ENCODE data around the gene PTPRN2.
"Not testable (repeated sequence)": the region's sequence is repeated elsewhere in the genome, so short reads cannot be mapped to it uniquely, and the experiment has no call there.

PTPRN2 gene

GRCh38 chr7:158385496-158386354, 201.9 kb downstream of the PTPRN2 start:
- DNase-seq (ENCODE audit: low read depth): not testable (repeated sequence)

GRCh38 chr7:158384746-158385145, 202.9 kb downstream of the PTPRN2 start:
- no peak for DNase-seq (ENCODE audit: low read depth)

- DNase-seq (ENCODE audit: low read depth): no peak
Observed at GRCh38 chr7:158383665-158384064, 204.0 kb downstream of the PTPRN2 start.

DNA sequence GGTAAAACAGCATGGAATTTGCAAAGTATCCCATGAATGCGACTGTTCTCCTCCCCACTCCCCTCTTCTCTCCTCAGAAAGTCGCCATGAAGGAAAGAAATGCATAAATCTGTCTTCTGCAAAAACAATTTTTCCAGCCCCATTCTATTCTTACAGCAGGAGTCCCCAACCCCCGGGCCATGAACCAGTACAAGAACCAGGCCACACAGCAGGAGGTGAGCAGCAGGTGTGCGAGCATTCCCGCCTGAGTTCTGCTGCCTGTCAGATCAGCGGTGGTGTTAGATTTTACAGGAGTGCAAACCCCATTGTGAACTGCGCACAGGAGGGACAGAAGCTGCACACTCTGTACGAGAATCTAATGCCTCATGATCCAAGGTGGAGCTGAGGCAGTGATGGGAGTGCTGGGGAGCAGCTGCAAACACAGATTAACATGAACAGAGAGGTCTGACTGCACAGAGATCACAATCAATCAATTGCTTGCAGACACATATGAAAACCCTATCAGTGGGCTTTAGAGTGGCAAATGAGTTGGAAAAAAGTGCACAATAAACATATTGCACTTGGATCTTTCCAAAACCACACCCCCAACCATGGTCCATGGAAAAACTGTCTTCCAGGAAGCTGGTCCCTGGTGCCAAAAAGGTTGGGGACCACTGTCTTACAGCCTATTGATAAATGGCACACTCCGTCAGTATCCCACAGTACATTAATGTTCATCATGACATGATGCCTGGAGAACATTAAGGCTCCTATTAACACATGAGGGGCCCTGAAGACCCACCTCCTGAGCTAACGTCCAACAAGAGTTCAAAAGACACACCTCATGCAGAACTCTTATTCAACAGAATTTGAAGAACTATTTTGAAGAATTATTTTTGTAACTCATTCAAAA, 205.0 kb downstream of the PTPRN2 start:
- DNase-seq (ENCODE audit: low read depth): no peak

GRCh38 chr7:158381956-158382355, 205.7 kb downstream of the PTPRN2 start:
- DNase-seq (ENCODE audit: low read depth): no peak

- DNase-seq (ENCODE audit: low read depth): no peak
Observed at GRCh38 chr7:158378978-158379377, 208.6 kb downstream of the PTPRN2 start.

DNA sequence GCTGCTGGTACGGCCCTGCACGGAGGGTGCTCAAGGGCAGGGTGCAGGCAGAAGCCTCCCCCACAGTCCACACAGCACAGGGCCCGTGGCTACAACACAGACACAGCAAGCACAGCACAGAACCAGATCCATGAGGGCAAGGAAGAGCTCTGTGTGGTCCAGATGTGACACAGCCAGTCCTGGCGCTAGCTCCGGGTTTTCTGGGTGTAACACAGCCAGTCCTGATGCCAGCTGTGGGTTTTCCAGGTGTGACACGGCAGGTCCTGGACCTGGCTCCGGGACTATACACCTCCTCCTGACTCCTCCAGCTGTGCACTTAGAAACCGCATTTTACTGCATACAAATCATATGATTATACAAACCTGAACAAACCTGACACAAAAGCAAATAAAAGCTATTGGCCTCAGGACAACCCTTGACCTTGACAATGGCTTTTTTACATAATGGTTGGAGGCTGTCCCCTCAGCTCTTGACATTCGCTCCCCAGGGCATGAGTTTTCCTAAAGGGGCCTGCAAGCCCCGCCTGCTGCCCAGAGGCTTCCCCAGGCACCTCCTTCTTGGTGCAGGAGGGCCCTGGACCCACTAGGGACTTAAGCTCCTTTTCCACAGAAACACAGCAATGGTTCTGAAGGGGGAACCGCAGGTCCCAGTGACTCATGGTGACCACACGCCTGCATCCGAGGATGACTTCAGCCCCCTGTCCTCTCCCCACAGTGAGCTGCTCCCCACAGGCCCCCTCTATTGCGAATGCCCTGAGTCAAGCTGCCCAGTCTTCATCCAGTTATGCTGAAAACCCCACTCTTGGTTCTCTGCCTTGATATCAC, 209.6 kb downstream of the PTPRN2 start:
- DNase-seq (ENCODE audit: low read depth): no peak

DNA sequence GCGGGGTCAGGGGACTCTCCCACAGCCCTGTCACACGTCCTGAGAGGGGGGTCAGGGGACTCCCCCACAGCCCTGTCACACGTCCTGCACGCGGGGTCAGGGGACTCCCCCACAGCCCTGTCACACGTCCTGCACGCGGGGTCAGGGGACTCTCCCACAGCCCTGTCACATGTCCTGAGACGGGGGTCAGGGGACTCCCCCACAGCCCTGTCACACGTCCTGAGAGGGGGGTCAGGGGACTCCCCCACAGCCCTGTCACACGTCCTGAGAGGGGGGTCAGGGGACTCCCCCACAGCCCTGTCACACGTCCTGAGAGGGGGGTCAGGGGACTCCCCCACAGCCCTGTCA, 210.8 kb downstream of the PTPRN2 start:
- DNase-seq (ENCODE audit: low read depth): not testable (repeated sequence)

- not testable (repeated sequence) for DNase-seq (ENCODE audit: low read depth)
Observed at GRCh38 chr7:158376146-158376838, 211.3 kb downstream of the PTPRN2 start.

DNA sequence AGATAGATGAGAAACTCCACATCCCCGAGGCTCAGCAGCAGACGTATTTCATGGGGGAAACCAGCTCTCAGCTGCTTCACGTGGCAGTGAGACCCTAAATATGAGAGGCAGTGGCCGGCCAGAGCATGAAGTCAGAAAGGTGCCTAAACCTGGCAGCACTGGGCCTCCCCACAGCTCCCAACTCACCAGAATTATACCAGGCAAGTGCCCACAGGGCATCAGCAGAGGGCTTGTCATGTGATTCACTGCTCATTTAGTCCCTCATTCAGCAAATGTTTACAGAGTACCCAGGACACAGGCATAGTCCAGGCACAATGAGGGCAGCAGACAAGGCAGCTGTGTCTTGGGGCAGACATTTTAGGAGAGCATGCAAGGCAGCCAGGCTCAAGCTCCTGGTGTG, 212.6 kb downstream of the PTPRN2 start:
- no peak for DNase-seq (ENCODE audit: low read depth)

- DNase-seq (ENCODE audit: low read depth): no peak
Observed at GRCh38 chr7:158374586-158374985, 213.0 kb downstream of the PTPRN2 start.

DNA sequence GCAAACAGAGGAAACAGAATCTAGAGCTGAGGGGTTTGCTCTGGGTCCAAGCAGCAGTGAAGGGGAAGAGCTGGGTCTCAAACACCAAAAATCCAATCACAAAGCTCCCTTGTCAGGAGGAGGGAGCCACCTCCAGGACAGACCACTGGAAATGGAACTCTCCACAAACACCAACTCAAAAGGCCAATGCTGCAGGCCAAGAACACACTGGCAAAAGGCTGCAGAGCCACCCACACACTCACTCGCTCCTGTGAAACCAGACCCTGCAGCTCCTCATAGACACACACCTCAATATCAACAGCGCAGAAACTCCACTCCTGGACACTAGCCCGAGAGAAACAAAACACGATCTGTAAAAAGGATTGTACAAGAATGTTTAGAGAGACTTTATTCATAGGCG, 213.5 kb downstream of the PTPRN2 start:
- no peak for DNase-seq (ENCODE audit: low read depth)

DNA sequence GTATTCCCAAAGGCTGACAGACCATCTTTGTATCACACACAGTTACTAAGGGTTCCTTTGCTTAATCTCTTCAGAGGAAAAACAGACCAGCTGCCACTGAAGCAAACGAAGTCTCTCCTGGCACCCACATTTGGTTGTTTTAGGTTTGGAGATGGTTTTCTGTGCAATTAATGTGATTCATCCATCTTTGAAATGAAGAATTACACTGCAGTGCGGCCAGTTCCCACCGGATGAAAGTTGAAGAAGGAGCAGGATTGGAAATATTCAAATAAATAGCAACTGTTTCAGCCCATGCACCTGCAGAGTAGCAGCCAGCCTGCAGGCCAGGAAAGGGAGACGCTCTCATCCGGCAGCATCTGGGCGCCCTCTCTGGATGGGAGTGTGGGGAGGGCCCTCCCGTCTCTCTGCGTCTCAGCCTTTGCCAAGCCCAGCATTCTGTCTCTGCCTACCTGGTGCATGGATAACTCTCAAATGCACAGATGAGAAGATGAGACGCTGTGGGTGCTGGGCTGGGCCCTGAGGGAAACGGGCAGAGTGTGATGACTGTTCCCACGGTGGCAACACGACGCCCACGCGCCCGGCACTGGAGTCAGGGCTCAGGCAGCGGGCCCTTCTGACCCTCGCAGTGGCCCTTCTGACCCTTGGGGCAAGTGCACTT, 214.0 kb downstream of the PTPRN2 start:
- DNase-seq (ENCODE audit: low read depth): no peak

- DNase-seq (ENCODE audit: low read depth): no peak
Observed at GRCh38 chr7:158372400-158373342, 215.0 kb downstream of the PTPRN2 start.

DNA sequence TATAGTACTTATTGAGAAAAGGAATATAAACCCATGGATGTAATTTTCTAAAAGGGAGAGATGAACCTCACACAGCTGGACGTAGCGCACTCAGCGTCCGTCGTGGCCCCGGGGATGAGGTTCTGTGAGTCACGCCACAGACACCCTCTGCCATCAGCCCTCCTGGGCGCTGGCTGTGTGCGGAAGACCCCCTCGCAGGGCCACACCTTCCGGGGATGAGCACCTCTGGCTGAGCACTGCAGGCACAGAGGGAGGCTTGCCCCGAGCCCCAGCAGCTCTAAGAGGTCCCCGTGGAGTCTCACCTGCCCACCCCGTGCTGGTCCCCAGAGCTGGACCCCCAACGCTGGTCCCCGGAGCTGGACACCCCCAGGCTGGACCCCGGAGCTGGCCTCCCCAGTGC, 215.8 kb downstream of the PTPRN2 start:
- DNase-seq (ENCODE audit: low read depth): no peak

DNA sequence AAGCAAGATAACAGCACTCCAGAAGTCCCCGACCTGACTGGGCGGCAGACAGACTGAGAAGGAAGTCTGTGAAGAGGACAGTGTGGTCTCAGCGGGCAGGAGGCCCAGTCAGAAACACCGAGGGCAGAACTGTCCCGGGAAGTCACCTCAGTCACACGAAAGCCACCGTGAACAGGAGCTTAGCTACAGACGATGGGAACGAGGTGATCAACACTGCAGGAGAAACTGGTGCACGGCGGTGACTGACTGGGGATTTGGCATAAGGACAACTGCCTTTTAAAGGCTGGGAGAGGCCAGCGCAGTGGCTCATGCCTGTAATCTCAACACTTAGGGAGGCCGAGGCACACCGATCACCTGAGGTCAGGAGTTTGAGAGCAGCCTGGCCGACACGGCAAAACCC, 217.8 kb downstream of the PTPRN2 start:
- no peak for DNase-seq (ENCODE audit: low read depth)

GRCh38 chr7:158369290-158369689, 218.3 kb downstream of the PTPRN2 start:
- no peak for DNase-seq (ENCODE audit: low read depth)

- no peak for DNase-seq (ENCODE audit: low read depth)
Observed at GRCh38 chr7:158368449-158368848, 219.2 kb downstream of the PTPRN2 start.

GRCh38 chr7:158367634-158367982, 220.0 kb downstream of the PTPRN2 start:
- no peak for DNase-seq (ENCODE audit: low read depth)

All from HS-5 (cell line).